ENCODE data around the gene DMAC1. TPM values are rescaled to one million over a fixed set of nuclear protein-coding genes. Genes with fewer than 3 reads are reported as not detected.

Gene DMAC1
- total RNA-seq, 2 donors from 2014 or later: 16.6 to 22.5 TPM

DNA sequence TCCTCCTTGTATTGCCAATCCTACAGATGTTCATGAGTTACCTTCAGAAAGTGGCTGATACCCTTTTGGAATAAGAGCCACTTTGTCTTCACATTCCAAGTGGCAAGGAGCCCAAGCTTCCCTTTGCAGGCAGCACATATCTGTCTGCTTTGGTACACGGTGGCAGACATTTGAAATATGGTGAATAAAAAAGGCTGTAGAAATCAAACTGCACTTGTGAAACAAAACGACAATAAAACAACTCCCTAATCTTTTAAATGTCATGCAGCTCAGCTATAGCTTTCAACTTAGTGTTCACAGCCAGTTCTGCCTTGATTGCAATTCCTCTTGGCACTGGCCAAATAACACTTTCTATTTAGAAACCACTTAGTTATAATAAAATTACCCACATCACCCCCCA, 35.0 kb upstream of the DMAC1 start:
- Histone ChIP-seq H3K4me1 (replicated peaks) (no peaks in the 10 kb centered on the region), H3K4me3 (no peak overlapping the region), H3K36me3 (no peaks in the 10 kb centered on the region), H3K27ac (no peak overlapping the region), H3K27me3 (replicated peaks; ENCODE audit: insufficient read depth) (no peaks in the 10 kb centered on the region), H3K9me3 (no peaks in the 10 kb centered on the region)
- 5% methylated on average over 2 of the region's 2 CpGs for WGBS
- TF ChIP-seq, protein P1, sequence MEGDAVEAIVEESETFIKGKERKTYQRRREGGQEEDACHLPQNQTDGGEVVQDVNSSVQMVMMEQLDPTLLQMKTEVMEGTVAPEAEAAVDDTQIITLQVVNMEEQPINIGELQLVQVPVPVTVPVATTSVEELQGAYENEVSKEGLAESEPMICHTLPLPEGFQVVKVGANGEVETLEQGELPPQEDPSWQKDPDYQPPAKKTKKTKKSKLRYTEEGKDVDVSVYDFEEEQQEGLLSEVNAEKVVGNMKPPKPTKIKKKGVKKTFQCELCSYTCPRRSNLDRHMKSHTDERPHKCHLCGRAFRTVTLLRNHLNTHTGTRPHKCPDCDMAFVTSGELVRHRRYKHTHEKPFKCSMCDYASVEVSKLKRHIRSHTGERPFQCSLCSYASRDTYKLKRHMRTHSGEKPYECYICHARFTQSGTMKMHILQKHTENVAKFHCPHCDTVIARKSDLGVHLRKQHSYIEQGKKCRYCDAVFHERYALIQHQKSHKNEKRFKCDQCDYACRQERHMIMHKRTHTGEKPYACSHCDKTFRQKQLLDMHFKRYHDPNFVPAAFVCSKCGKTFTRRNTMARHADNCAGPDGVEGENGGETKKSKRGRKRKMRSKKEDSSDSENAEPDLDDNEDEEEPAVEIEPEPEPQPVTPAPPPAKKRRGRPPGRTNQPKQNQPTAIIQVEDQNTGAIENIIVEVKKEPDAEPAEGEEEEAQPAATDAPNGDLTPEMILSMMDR (IDR thresholded peaks at IDR 0.05): no peak
- TF ChIP-seq POLR2AphosphoS5 (IDR thresholded peaks at IDR 0.05): no peak
- TF ChIP-seq POLR2A (IDR thresholded peaks at IDR 0.05): no peak
- intact Hi-C loops (cut with DNase I): no loop called here
- DNase-seq (ENCODE audit: low spot score): no peak

DNA sequence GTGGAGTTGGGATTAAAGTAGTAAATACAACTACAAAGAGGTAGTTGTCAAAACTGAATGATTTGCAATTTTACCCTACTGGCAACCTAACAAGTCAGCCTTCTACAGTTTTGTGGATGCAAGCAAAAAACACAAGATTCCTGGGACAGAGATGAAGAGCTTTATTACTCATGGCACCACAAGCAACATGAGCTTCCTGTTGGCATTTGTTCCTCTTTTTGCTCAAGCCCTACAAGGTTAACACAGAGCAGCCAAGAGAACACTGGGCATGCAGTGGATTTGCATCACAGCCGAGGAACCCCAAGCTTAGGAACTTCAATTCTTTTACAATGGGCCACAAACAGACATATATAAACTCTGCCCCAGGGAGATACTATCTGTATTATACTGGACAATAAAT, 28.8 kb upstream of the DMAC1 start:
- 45% methylated on average over 1 of the region's 1 CpG for whole genome bisulfite sequencing
- Histone ChIP-seq H3K27ac (no peak overlapping the region), H3K36me3 (no peaks in the 10 kb centered on the region), H3K4me3 (no peak overlapping the region), H3K27me3 (replicated peaks; ENCODE audit: insufficient read depth) (peaks cover 2% of the 10 kb centered on the region), H3K4me1 (replicated peaks) (no peaks in the 10 kb centered on the region), H3K9me3 (no peaks in the 10 kb centered on the region)
- no peak for DNase-seq (ENCODE audit: low spot score)
- TF ChIP-seq, protein P1 (IDR thresholded peaks at IDR 0.05): no peak
- no peak for TF ChIP-seq POLR2AphosphoS5 (IDR thresholded peaks at IDR 0.05)
- TF ChIP-seq POLR2A (IDR thresholded peaks at IDR 0.05): no peak
- intact Hi-C loops (cut with DNase I): no loop called here

GRCh38 chr9:7827792-7828191, 28.2 kb upstream of the DMAC1 start:
- H3K4me1 ChIP-seq (replicated peaks): no peaks in the 10 kb centered on the region
- no peak for DNase-seq (ENCODE audit: low spot score)
- no peaks in the 10 kb centered on the region for H3K36me3 ChIP-seq
- H3K27ac ChIP-seq: no peak overlapping the region
- TF ChIP-seq, protein P1 (IDR thresholded peaks at IDR 0.05): no peak
- TF ChIP-seq POLR2AphosphoS5 (IDR thresholded peaks at IDR 0.05): no peak
- no peak for TF ChIP-seq POLR2A (IDR thresholded peaks at IDR 0.05)
- WGBS: 94% methylated on average over 3 of the region's 3 CpGs
- no peaks in the 10 kb centered on the region for H3K9me3 ChIP-seq
- H3K27me3 ChIP-seq (replicated peaks; ENCODE audit: insufficient read depth): peaks cover 2% of the 10 kb centered on the region
- H3K4me3 ChIP-seq: no peak overlapping the region
- intact Hi-C loops (cut with DNase I): no loop called here

- 64% methylated on average over 2 of the region's 2 CpGs for WGBS
- Histone ChIP-seq H3K4me3 (no peak overlapping the region), H3K27me3 (replicated peaks; ENCODE audit: insufficient read depth) (peaks cover 2% of the 10 kb centered on the region), H3K9me3 (no peaks in the 10 kb centered on the region), H3K36me3 (no peaks in the 10 kb centered on the region), H3K4me1 (replicated peaks) (no peaks in the 10 kb centered on the region), H3K27ac (no peak overlapping the region)
- DNase-seq (ENCODE audit: low spot score): no peak
- intact Hi-C loops (cut with DNase I): no loop called here
- TF ChIP-seq POLR2AphosphoS5 (IDR thresholded peaks at IDR 0.05): no peak
- TF ChIP-seq POLR2A (IDR thresholded peaks at IDR 0.05): no peak
- TF ChIP-seq, protein P1 (IDR thresholded peaks at IDR 0.05): no peak
Measured at GRCh38 chr9:7827056-7827455, 27.5 kb upstream of the DMAC1 start.

DNA sequence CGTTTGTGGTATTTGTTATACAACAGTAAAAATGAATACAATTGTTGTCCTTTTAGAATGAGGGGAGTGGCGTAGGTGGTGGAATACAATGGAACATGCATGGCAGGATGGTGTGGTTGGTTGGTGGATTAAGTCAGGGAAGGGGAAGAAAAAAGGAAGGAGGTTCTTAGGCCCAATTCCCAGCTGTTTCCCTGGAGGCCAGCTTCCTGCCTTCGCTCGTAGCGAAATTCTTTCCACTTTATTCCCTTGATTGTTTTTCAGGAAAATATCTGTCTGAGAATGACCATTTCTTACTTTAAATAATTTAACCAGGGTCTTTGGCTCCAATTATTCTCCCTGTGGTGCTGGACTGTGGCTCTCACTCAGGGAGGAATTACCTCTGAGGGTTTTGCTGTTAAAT, 24.1 kb upstream of the DMAC1 start:
- 84% methylated on average over 5 of the region's 5 CpGs for WGBS
- intact Hi-C loops (cut with DNase I): no loop called here
- no peak for DNase-seq (ENCODE audit: low spot score)
- H3K4me3 ChIP-seq: no peak overlapping the region
- H3K9me3 ChIP-seq: no peaks in the 10 kb centered on the region
- H3K27me3 ChIP-seq (replicated peaks; ENCODE audit: insufficient read depth): peaks cover 2% of the 10 kb centered on the region
- H3K4me1 ChIP-seq (replicated peaks): no peaks in the 10 kb centered on the region
- TF ChIP-seq POLR2AphosphoS5 (IDR thresholded peaks at IDR 0.05) (no peak), POLR2A (IDR thresholded peaks at IDR 0.05) (no peak)
- TF ChIP-seq, protein P1 (IDR thresholded peaks at IDR 0.05): no peak
- no peaks in the 10 kb centered on the region for H3K36me3 ChIP-seq
- no peak overlapping the region for H3K27ac ChIP-seq
